GM18502 (cell line): Measurements from ENCODE around the gene CDH12.
"Not testable (repeated sequence)": the region's sequence is repeated elsewhere in the genome, so short reads cannot be mapped to it uniquely, and the experiment has no call there.

Source experiments
- ATAC-seq: cut with Tn5 transposase; IDR thresholded peaks from one replicate; pipeline ENCODE4 v1.9.1; 2021; ENCODE audit warnings: mild to moderate bottlenecking; ENCODE audit not compliant: unreplicated experiment, poor library complexity

CDH12 gene

DNA sequence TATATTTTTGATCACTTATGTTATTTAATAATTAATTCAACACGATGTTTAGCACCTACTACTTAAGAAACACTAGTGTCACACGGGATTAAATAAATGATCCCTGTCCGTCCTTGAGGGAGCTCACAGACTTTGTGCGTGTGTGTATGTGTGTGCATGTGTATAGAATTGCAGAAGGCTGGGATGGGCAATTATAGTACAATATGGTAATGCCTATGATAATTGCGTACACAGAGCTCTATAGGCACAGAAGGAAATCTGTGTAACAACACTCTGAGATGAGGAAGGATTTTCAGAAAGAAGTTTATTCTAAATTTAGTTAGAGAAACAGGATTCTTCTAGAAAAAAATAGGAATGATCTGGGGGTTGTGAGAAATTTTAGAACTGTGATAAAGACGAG, 76.9 kb downstream of the CDH12 start:
- no peak for ATAC-seq

- ATAC-seq = not testable (repeated sequence)
These were observed 78.9 kb downstream of the CDH12 start for GRCh38 chr5:22774214-22774613.

GRCh38 chr5:22764736-22765135, 88.4 kb downstream of the CDH12 start:
- ATAC-seq = no peak

DNA sequence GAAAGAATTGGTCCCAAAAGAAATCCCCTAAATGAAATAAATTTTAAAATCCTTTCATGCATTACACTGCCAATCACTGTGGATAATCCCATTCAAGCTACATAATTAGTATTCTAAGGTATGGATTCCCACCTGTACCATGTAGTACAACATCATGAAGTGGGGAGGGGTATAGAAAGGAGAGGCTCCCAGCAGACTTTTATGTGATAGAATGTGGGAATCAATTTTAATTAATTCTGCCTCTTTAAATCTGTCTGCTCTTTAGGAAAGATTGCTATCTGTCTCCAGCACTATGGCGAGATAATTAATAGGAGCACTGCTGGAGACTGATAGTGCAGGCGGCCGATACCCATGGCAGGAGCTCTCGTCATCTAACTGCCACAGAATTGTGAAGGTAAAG, 95.4 kb downstream of the CDH12 start:
- no peak for ATAC-seq

GRCh38 chr5:22754155-22754554, 99.0 kb downstream of the CDH12 start:
- no peak for ATAC-seq

GRCh38 chr5:22751536-22751935, 101.6 kb downstream of the CDH12 start:
- ATAC-seq = no peak

DNA sequence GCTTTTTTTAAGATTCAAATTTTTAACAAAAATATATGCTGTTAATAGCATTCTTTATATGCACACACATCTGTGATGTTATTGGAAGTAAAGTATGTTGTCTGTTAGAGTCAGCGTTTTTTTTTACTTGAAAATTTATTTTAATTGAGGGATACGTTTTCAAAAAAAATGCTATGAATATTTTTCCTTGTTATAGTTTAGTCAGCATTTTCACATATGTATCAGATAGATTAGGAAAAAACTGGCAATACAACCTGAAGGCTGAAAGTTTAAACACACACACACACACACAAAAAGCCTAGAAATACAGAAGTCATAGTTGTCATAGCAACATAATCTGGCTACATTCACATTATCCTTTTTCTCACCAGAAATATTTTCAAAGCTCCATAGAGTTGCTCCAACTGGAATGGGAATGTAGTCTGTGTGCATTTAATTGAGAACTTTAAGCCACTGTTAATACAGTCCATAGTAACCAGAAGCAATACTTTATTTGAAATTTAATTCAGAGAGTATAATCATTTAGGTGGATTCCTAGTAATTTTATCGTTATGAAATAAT, 116.6 kb downstream of the CDH12 start:
- no peak for ATAC-seq

DNA sequence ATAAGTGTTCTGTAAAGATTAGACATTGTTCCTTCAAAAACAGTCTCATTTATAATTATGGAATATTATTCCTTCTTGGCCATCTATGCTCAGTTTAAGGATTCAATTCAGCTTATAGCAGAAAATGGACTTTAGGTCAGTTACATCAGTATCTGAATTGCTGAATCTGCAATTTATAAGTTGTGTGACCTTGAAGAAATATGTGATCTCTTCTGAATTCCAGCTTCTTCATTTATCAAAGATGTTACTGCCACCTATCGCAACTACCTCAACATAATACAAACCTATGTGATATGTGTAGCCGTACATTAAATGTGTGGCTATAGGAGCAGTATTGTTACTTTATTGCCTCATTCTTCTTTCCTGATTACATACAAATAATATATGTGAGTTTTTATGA, 118.2 kb downstream of the CDH12 start:
- no peak for ATAC-seq

DNA sequence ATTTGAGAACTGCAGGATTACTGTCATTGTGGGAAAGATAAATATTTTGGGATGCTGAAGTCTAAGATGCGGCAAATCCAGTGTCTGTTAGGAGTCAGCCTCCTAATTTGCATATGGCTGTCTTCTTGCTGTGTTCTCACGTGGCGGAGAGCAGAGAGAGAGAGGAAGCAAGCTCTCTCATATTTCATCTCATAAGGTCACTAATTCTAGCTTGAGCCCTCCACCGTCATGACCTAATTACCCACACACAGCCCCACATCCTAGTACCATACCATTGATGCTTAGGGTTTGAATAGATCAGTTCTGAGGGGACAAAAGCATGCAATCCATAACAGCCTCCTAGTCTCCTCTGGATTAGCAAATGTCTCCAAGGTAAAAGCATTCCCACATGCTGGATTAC, 124.5 kb downstream of the CDH12 start:
- no peak for ATAC-seq

- no peak for ATAC-seq
These were observed 130.7 kb downstream of the CDH12 start for GRCh38 chr5:22722491-22722890.

GRCh38 chr5:22722056-22722455, 131.1 kb downstream of the CDH12 start:
- ATAC-seq = no peak

DNA sequence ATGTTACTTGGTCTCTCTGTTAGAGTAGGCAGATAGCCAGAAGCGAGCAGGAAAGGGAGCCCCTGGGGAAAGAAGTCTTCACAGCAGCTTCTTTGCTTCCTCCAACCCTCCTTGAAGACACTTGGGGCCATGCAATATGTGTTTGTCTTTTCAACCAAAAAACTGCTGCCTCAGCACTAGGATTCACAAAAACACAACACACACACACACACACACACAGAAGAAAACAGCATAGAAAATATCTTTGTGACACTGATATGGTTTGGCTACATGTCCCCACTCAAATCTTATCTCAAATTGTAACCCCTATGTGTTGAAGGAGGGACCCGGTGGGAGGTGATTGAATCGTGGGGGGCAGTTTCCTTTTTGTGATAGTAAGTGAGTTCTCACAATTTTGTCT, 133.3 kb downstream of the CDH12 start:
- ATAC-seq = no peak

GRCh38 chr5:22710660-22711059, 142.5 kb downstream of the CDH12 start:
- ATAC-seq = no peak

- no peak for ATAC-seq
These were observed 143.4 kb downstream of the CDH12 start for GRCh38 chr5:22709743-22710142.

DNA sequence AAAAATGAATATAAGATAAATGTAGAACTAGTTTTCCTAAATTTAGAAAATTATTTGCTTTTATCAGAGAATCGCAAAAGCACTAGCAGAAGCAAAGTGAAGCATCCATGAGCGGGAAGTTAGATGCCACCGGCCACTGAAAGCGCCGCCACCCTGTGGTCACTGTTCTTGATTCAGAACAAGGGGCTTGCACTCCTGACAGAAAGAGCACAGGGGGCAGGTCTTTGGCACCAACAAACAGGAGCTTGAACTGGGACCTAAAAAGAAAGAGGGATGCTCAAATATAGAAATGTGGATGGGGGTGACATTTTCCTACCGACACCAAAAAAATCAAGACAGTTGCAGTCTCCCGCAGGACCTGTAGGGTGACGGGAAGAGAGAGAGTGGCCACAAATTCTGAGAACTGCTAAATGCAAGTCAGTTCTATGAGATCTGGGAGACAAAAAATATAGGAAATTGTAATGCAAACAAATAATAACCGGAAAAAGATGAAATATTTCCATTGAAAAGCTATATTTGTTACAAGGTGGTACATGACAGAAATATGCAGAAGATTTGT, 144.3 kb downstream of the CDH12 start:
- ATAC-seq = no peak

DNA sequence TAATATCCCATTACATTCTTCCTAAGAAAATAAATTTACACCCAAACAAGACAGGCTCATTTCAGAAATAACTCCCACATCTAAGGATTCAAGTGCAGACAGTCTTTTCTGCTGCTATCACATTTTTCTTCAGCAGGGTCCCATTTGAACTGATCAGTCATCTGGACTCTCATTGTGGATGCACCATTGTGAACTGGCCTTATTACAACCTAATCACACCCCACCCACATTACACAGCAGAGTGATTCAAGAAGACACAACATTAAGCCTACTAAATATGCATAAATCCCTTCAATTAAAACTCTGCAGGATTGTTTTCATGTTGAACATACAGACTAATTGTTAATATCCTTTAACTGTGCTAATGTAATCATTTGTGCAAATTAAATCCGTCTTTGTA, 146.2 kb downstream of the CDH12 start:
- ATAC-seq = no peak

DNA sequence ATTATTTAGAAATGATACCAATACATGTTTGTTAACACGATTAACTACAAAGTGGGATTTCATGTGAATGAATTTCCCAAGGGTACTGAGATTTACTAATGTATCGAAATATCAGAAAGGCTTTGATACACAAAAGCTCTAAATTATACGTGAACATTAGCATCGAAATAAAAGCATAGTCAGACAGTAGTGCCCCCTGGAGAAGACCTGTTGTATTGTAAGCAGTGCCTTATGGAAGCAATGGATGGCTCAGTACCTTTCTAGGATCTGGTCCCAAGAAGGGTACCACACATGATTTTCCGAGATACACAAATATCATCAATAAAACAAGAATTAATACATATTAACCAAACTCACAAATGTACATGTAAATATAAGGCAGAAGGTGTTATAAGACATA, 153.8 kb downstream of the CDH12 start:
- no peak for ATAC-seq

GRCh38 chr5:22693121-22693520, 160.0 kb downstream of the CDH12 start:
- ATAC-seq = no peak

DNA sequence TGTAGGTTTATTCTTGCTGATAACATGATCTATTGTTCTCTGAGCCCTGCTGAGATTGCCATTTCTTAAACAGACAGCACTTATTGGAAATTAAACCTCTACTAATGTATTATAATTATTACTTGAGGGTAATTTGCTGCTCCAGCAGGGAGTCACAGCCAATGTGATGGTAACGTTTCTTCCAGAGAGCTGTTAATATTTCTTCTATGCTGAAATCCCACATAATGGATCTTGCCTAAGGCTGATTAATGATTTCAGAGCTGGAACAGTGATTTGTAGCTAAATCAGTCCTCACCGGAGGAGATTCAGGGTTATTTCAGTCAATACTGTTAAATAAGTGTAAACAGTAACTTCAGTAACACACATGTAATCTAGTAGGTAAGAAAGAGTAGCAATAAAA, 170.1 kb downstream of the CDH12 start:
- no peak for ATAC-seq

GRCh38 chr5:22678886-22679285, 174.3 kb downstream of the CDH12 start:
- no peak for ATAC-seq

GRCh38 chr5:22673131-22673530, 180.0 kb downstream of the CDH12 start:
- no peak for ATAC-seq

GRCh38 chr5:22669345-22669744, 183.8 kb downstream of the CDH12 start:
- no peak for ATAC-seq

GRCh38 chr5:22665801-22666200, 187.3 kb downstream of the CDH12 start:
- ATAC-seq = no peak
